HUDEP-2 (cell line): ENCODE measurements around the gene NAT14.
"Not testable (repeated sequence)": the region's sequence is repeated elsewhere in the genome, so short reads cannot be mapped to it uniquely, and the experiment has no call there.

ENCODE experiments used
- DNase-seq, 76 experiments: peaks; one replicate each; lab custom pipeline; 2025; ENCODE audit not compliant: unreplicated experiment in 76 of 76; lab: John Stamatoyannopoulos, UW

NAT14 gene

GRCh38 chr19:55529636-55530234, 44.7 kb downstream of the NAT14 start:
- DNase-seq, result no peak

- DNase-seq, result no peak
These were observed 46.0 kb downstream of the NAT14 start for GRCh38 chr19:55530996-55531395.

DNA sequence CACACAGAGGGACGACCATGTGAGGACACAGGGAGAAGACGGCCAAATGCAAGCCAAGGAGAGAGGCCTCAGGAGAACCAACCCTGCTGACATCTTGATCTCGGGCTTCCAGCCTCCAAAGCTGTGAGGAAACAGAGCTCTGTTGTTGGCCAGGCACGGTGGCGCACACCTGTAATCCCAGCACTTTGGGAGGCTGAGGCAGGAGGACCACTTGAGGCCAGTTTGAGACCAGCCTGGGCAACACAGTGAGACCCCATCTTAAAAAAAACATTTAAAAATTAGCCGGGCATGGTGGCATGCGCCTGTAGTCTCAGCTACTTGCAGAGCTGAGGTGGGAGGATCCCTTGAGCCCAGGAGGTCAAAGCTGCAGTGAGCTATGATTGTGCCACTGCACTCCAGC, 49.3 kb downstream of the NAT14 start:
- not testable (repeated sequence) for DNase-seq

GRCh38 chr19:55535173-55535964, 50.4 kb downstream of the NAT14 start:
- DNase-seq, result no peak

GRCh38 chr19:55535965-55536350, 51.0 kb downstream of the NAT14 start:
- DNase-seq, result no peak

- DNase-seq, result no peak
These were observed 51.4 kb downstream of the NAT14 start for GRCh38 chr19:55536366-55536765.
